B cell (primary cell): Measurements from ENCODE around the gene SFXN1. TPM values are rescaled to one million over a fixed set of nuclear protein-coding genes. Genes with fewer than 3 reads are reported as not detected.

Source experiments
- ATAC-seq: fragments of 200-7000 bp; cut with Tn5 transposase; one replicate; pipeline ENCODE4 v1.10.0; 2021; ENCODE audit warnings: low read depth, mild to moderate bottlenecking, moderate number of reproducible peaks, moderate library complexity
- CTCF ChIA-PET: fragments of 350-600 bp; sonication (Branson Sonifier 250); formaldehyde crosslinking; loops from one replicate; lab custom pipeline; 2021; ENCODE audit warnings: antibody characterized with exemption, inconsistent platforms; lab: Charles Lee
- POLR2A ChIA-PET: fragments of 350-600 bp; sonication (Branson Sonifier 250); formaldehyde crosslinking; loops from one replicate; lab custom pipeline; 2021; ENCODE audit warnings: antibody characterized with exemption; lab: Charles Lee
- DNase-seq: peaks from one replicate; pipeline ENCODE4 v3.0.0; 2013
- H2AFZ ChIP-seq: 2 replicates; pipeline ENCODE4 v1.6.1; 2012; ENCODE audit warnings: mild to moderate bottlenecking, low read depth, low read length; ENCODE audit not compliant: insufficient read depth, poor library complexity, severe bottlenecking
- H3K27ac ChIP-seq, 2 donors: 1 replicate in 1 of 2; 2 replicates in 1 of 2; pipeline ENCODE4 v1.5.1; 2012 to 2013; ENCODE audit warnings: low read length in 2 of 2, mild to moderate bottlenecking in 2 of 2, moderate library complexity in 1 of 2
- H3K27me3 ChIP-seq, 4 experiments: fragments of 200-600 bp in 1 of 4; sonication (generic) in 1 of 4; replicated peaks in 1 of 4; 1 replicate in 2 of 4; 2 replicates in 2 of 4; pipeline versions ENCODE4 v1.6.1 to v1.7.0; 2013 to 2016; ENCODE audit warnings: low read length in 3 of 4, mild to moderate bottlenecking in 2 of 4, mixed read lengths in 1 of 4, moderate library complexity in 1 of 4; ENCODE audit not compliant: insufficient read depth in 4 of 4, control insufficient read depth in 3 of 4; ENCODE audit errors: control extremely low read depth in 1 of 4
- H3K36me3 ChIP-seq, 2 experiments: replicated peaks in 1 of 2; 1 replicate in 1 of 2; 2 replicates in 1 of 2; pipeline versions ENCODE4 v1.6.1 to v1.7.1; 2013; ENCODE audit warnings: low read length in 1 of 2; ENCODE audit not compliant: insufficient read depth in 2 of 2, control insufficient read depth in 1 of 2; ENCODE audit errors: control extremely low read depth in 1 of 2, extremely low read depth in 1 of 2
- H3K4me1 ChIP-seq, 2 donors: fragments of 200-600 bp in 1 of 2; sonication (generic) in 1 of 2; 1 replicate in 1 of 2; 2 replicates in 1 of 2; pipeline versions ENCODE4 v1.5.1 to v1.6.1; 2013 to 2017; ENCODE audit warnings: low read length in 2 of 2; ENCODE audit not compliant: control insufficient read depth in 2 of 2, insufficient read depth in 2 of 2
- H3K4me2 ChIP-seq: replicated peaks from 2 replicates; pipeline ENCODE3; 2012; ENCODE audit warnings: mild to moderate bottlenecking, low read depth, low read length; ENCODE audit not compliant: poor library complexity, severe bottlenecking
- H3K4me3 ChIP-seq, 5 experiments: fragments of 200-600 bp in 1 of 5; sonication (generic) in 1 of 5; 1 replicate in 3 of 5; 2 replicates in 2 of 5; pipeline versions ENCODE4 v1.5.1 to v1.7.0; 2011 to 2016; ENCODE audit warnings: low read length in 4 of 5, mild to moderate bottlenecking in 4 of 5, low read depth in 2 of 5, control low read depth in 1 of 5, moderate library complexity in 1 of 5; ENCODE audit not compliant: insufficient read depth in 1 of 5; ENCODE audit errors: control extremely low read depth in 1 of 5, extremely low read depth in 1 of 5
- H3K79me2 ChIP-seq: fragments of 200-600 bp; sonication (generic); one replicate; pipeline ENCODE4 v1.6.0; 2016; ENCODE audit warnings: low read length; ENCODE audit not compliant: control insufficient read depth, insufficient read depth
- H3K9ac ChIP-seq: fragments of 200-600 bp; sonication (generic); 2 replicates; pipeline ENCODE4 v1.6.1; 2017; ENCODE audit warnings: mild to moderate bottlenecking, low read length, moderate library complexity
- H3K9me3 ChIP-seq, 3 donors: one replicate each; pipeline versions ENCODE4 v1.6.1 to v1.7.1; 2013; ENCODE audit warnings: low read length in 2 of 3; ENCODE audit not compliant: control insufficient read depth in 2 of 3, insufficient read depth in 1 of 3; ENCODE audit errors: control extremely low read depth in 1 of 3
- H4K20me1 ChIP-seq: 2 replicates; pipeline ENCODE4 v1.6.0; 2012; ENCODE audit warnings: mild to moderate bottlenecking, low read length; ENCODE audit not compliant: insufficient read depth, control insufficient read depth, poor library complexity, severe bottlenecking
- H3K27ac Mint-ChIP-seq: one replicate; pipeline ENCODE4 v1.8.0; 2021; ENCODE audit warnings: mixed read lengths
- H3K27me3 Mint-ChIP-seq: one replicate; pipeline ENCODE4 v1.8.0; 2021; ENCODE audit warnings: mixed read lengths
- H3K4me1 Mint-ChIP-seq: one replicate; pipeline ENCODE4 v1.8.0; 2021; ENCODE audit warnings: mixed read lengths
- H3K4me3 Mint-ChIP-seq: one replicate; pipeline ENCODE4 v1.8.0; 2021; ENCODE audit warnings: mixed read lengths
- H3K9me3 Mint-ChIP-seq: one replicate; pipeline ENCODE4 v1.8.0; 2022; ENCODE audit warnings: mixed read lengths; ENCODE audit not compliant: insufficient read depth
- EZH2 ChIP-seq: IDR thresholded peaks from 2 replicates; pipeline ENCODE4 v1.6.1; 2012; ENCODE audit warnings: borderline replicate concordance, low read depth, mild to moderate bottlenecking, moderate library complexity, low read length; ENCODE audit not compliant: insufficient read depth, poor library complexity, severe bottlenecking
- WGBS: methylation state at CpG from one replicate; pipeline ENCODE4 v1.1.5; 2013; ENCODE audit warnings: missing lambda C conversion rate; ENCODE audit not compliant: insufficient coverage; 5-methylcytosine and 5-hydroxymethylcytosine counted together
- intact Hi-C: fragments of 100-400 bp; cut with micrococcal nuclease; formaldehyde crosslinking; loops from one replicate; pipeline ENCODE4 v1.10.0; 2022
- polyA plus RNA-seq: library from polyadenylated mRNA; depleted of rRNA; stranded (reverse); fragments of >200 nt; gene quantifications from 2 replicates; pipeline ENCODE4 v1.2.3, GENCODE V29; 2012
- total RNA-seq, 2 donors: library from RNA; stranded (reverse); fragments of 120-200 nt in 1 of 2; gene quantifications; 1 replicate in 1 of 2; 2 replicates in 1 of 2; pipeline versions ENCODE4 v1.2.3 to v1.2.4, GENCODE V29; 2013 to 2022
- TF ChIP-seq, protein P1 (sequence below): fragments of 200-600 bp; IDR thresholded peaks from one replicate; pipeline ENCODE4 v1.8.0; 2022; ENCODE audit warnings: antibody characterized with exemption, mild to moderate bottlenecking

SFXN1 gene
- total and polyA plus RNA-seq, 2 donors (not counting 1 experiment from before 2014, with no cell fraction given), result 16.4 to 30.5 TPM

DNA sequence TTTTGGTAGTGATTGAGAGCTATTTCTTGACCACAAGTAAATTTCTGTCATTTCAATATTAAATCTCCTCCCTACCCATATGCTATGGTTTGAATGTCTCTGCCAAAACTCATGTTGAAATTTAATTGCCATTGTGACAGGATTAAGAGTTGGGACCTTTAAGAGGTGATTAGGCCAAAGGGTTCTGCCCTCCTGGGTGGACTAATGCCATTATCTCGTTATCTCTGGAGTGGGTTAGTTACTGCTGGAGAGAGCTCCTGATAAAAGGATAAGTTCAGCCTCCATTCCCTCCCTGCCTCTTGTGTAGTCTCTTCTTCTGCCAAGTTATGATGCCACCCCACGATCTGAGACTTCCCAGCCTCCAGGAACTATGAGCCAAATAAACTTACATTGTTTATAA lies 30.8 kb upstream of the SFXN1 start:
- H3K4me1 Mint-ChIP-seq, result peaks cover 2% of the 10 kb centered on the region
- ATAC-seq, result no peak
- Histone ChIP-seq H3K27me3 (peaks cover 0 to 27% (median 9%) of the 10 kb centered on the region in 4 experiments), H3K4me3 (no peak overlapping the region), H3K27ac (no peak overlapping the region), H2AFZ (no peak overlapping the region), H3K4me1 (no peaks in the 10 kb centered on the region), H3K79me2 (no peaks in the 10 kb centered on the region), H3K36me3 (no peaks in the 10 kb centered on the region), H4K20me1 (no peaks in the 10 kb centered on the region), H3K4me2 (no peak overlapping the region), H3K9ac (no peak overlapping the region), H3K9me3 (peaks cover 0 to 7% (median 0%) of the 10 kb centered on the region in 3 donors)
- POLR2A ChIA-PET, result no interaction called here
- intact Hi-C loops, result no loop called here
- DNase-seq, result no peak
- TF ChIP-seq EZH2, result no peak
- TF ChIP-seq, protein P1, sequence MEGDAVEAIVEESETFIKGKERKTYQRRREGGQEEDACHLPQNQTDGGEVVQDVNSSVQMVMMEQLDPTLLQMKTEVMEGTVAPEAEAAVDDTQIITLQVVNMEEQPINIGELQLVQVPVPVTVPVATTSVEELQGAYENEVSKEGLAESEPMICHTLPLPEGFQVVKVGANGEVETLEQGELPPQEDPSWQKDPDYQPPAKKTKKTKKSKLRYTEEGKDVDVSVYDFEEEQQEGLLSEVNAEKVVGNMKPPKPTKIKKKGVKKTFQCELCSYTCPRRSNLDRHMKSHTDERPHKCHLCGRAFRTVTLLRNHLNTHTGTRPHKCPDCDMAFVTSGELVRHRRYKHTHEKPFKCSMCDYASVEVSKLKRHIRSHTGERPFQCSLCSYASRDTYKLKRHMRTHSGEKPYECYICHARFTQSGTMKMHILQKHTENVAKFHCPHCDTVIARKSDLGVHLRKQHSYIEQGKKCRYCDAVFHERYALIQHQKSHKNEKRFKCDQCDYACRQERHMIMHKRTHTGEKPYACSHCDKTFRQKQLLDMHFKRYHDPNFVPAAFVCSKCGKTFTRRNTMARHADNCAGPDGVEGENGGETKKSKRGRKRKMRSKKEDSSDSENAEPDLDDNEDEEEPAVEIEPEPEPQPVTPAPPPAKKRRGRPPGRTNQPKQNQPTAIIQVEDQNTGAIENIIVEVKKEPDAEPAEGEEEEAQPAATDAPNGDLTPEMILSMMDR, result no peak
- no CpG with 5 or more reads among the region's 2 CpGs for WGBS
- H3K4me3 Mint-ChIP-seq, result no peak overlapping the region
- H3K9me3 Mint-ChIP-seq, result no peaks in the 10 kb centered on the region
- H3K27me3 Mint-ChIP-seq, result peaks cover 57% of the 10 kb centered on the region
- CTCF ChIA-PET, result interaction anchor here (2.7 kb wide), 1 partner anchor 17 kb away, joined by 9 read pairs; no protein-coding TSS in a partner anchor
- no peak overlapping the region for H3K27ac Mint-ChIP-seq

DNA sequence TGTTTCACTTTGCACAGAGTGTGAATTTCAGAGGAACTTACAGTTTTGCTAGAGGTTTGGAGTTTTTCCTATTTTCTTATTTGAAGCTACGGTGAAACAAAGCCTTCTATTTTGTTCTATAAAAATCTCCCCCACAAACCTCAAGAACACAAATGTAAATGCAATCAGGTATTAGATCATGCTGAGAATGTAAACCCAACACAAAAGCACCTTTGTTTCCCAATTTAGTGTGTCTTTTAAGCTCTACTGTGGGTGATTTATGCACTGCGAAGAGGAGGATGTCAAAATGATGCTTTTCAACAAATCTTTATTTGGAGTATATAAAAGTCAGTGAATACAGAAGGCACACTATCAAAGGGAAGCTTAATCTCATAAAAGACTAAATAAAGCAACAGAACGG lies 30.1 kb upstream of the SFXN1 start:
- ChIA-PET POLR2A (no interaction called here), CTCF (interaction anchor here (2.7 kb wide), 1 partner anchor 16 kb away, joined by 9 read pairs; no protein-coding TSS in a partner anchor)
- H3K4me3 Mint-ChIP-seq, result no peak overlapping the region
- intact Hi-C loops, result no loop called here
- WGBS, result no CpG with 5 or more reads among the region's 3 CpGs
- H3K27me3 Mint-ChIP-seq, result peaks cover 57% of the 10 kb centered on the region
- H3K4me3 ChIP-seq, result no peak overlapping the region
- DNase-seq (no peak), ATAC-seq (no peak)
- peaks cover 2% of the 10 kb centered on the region for H3K4me1 Mint-ChIP-seq
- no peak overlapping the region for H2AFZ ChIP-seq
- H3K27ac ChIP-seq, result no peak overlapping the region
- no peaks in the 10 kb centered on the region for H3K9me3 Mint-ChIP-seq
- no peaks in the 10 kb centered on the region for H3K36me3 ChIP-seq
- H4K20me1 ChIP-seq, result no peaks in the 10 kb centered on the region
- H3K27ac Mint-ChIP-seq, result no peak overlapping the region
- H3K4me2 ChIP-seq, result no peak overlapping the region
- H3K27me3 ChIP-seq, result peaks cover 0 to 30% (median 13%) of the 10 kb centered on the region in 4 experiments
- no peaks in the 10 kb centered on the region for H3K79me2 ChIP-seq
- no peak overlapping the region for H3K9ac ChIP-seq
- H3K4me1 ChIP-seq, result no peaks in the 10 kb centered on the region
- H3K9me3 ChIP-seq, result peaks cover 0 to 7% (median 0%) of the 10 kb centered on the region in 3 donors
- TF ChIP-seq EZH2, result no peak
- TF ChIP-seq, protein P1, result no peak
